Stomach (tissue), 9 donors: ENCODE measurements around the gene ZNF396. TPM values are rescaled to one million over a fixed set of nuclear protein-coding genes. Genes with fewer than 3 reads are reported as not detected.

Experiments
- DNase-seq, 2 donors: peaks; one replicate each; pipeline versions ENCODE4 v3.0.0 to v3.0.0-alpha.2; 2013 to 2019
- H3K27ac ChIP-seq, 5 donors: fragments of 200-600 bp in 4 of 5; sonication (generic) in 4 of 5; one replicate each; pipeline ENCODE4 v1.5.1; 2013 to 2019; ENCODE audit warnings: mild to moderate bottlenecking in 1 of 5, moderate library complexity in 1 of 5
- H3K27me3 ChIP-seq, 3 donors: fragments of 200-600 bp; sonication (generic); one replicate each; pipeline ENCODE4 v1.5.1; 2017 to 2019; ENCODE audit warnings: mixed run types in 1 of 3
- H3K36me3 ChIP-seq, 4 donors: fragments of 200-600 bp; sonication (generic); 1 replicate in 3 of 4; 2 replicates in 1 of 4; pipeline ENCODE4 v1.5.1; 2016 to 2019
- H3K4me1 ChIP-seq, 4 donors: fragments of 200-600 bp; sonication (generic); one replicate each; pipeline ENCODE4 v1.5.1; 2016 to 2019
- H3K4me3 ChIP-seq, 4 donors: fragments of 200-600 bp; sonication (generic) in 3 of 4; one replicate each; pipeline ENCODE4 v1.5.1; 2016 to 2019; ENCODE audit warnings: mild to moderate bottlenecking in 1 of 4
- H3K9me3 ChIP-seq, 4 donors: fragments of 200-600 bp; sonication (generic); one replicate each; pipeline ENCODE4 v1.5.1; 2016 to 2019
- CTCF ChIP-seq, 7 experiments: fragments of 450-650 bp in 4 of 7; fragments of 200-600 bp in 3 of 7; sonication (generic) in 3 of 7; IDR thresholded peaks; one replicate each; pipeline ENCODE4 v1.5.1; 2016 to 2019; ENCODE audit warnings: antibody characterized with exemption in 7 of 7, control low read depth in 2 of 7, mild to moderate bottlenecking in 1 of 7
- EP300 ChIP-seq: sonication (generic); formaldehyde crosslinking; IDR thresholded peaks from one replicate; pipeline ENCODE4 v1.6.1; 2017; ENCODE audit warnings: antibody characterized with exemption
- POLR2A ChIP-seq, 4 donors: fragments of 450-650 bp; IDR thresholded peaks; one replicate each; pipeline ENCODE4 v1.6.1; 2016; ENCODE audit warnings: antibody characterized with exemption in 4 of 4, control low read depth in 2 of 4, mild to moderate bottlenecking in 1 of 4, moderate library complexity in 1 of 4
- POLR2AphosphoS5 ChIP-seq, 3 donors: sonication (generic); formaldehyde crosslinking; IDR thresholded peaks; one replicate each; pipeline ENCODE4 v1.6.1; 2016; ENCODE audit warnings: antibody characterized with exemption in 3 of 3
- WGBS, 5 donors: extraction: QIAGEN DNeasy Blood & Tissue Kit in 3 of 5; methylation state at CpG; one replicate each; pipeline versions ENCODE4 v1.1.5 to v1.1.7; 2013 to 2018; 5-methylcytosine and 5-hydroxymethylcytosine counted together
- intact Hi-C: fragments of 100-400 bp; cut with DNase I; formaldehyde crosslinking; loops from one replicate; pipeline ENCODE4 v1.15.1; 2023; ENCODE audit warnings: low total_unique reads
- polyA plus RNA-seq, 3 donors: library from polyadenylated mRNA; stranded (reverse); fragments of 200-250 nt; gene quantifications; one replicate each; pipeline ENCODE4 v1.2.3, GENCODE V29; 2013
- total RNA-seq, 5 donors: library from RNA; depleted of rRNA; stranded (reverse); fragments of >200 nt; gene quantifications; one replicate each; pipeline versions ENCODE4 v1.1.0 to v1.2.3, GENCODE V29; 2014 to 2016
- donor health status: healthy with polysubstance abuse.
- donor health status: Bipolar disorder and iron deficiency.
- donor health status: healthy.

Gene ZNF396
- total and polyA plus RNA-seq, 8 donors: 1.3 to 7.6 (median 4.3) TPM; not detected in 1

GRCh38 chr18:35369126-35369525 lies 8.0 kb downstream of the ZNF396 start:
- Histone ChIP-seq H3K27me3 (no peaks in the 10 kb centered on the region), H3K36me3 (peaks cover 8 to 30% (median 19%) of the 10 kb centered on the region in 4 donors), H3K4me1 (no peaks in the 10 kb centered on the region), H3K9me3 (no peaks in the 10 kb centered on the region), H3K27ac (no peak overlapping the region), H3K4me3 (no peak overlapping the region)
- TF ChIP-seq POLR2AphosphoS5 (IDR thresholded peaks at IDR 0.05): no peak
- no peak for TF ChIP-seq POLR2A (IDR thresholded peaks at IDR 0.05)
- 92 to 96% (median 93%) methylated on average over 6 of the region's 6 CpGs for WGBS, 5 donors
- intact Hi-C loops: loop anchor here (10.0 kb wide), 1 partner anchor 144 kb away; no protein-coding TSS in a partner anchor
- no peak for DNase-seq

GRCh38 chr18:35368595-35368994 lies 8.5 kb downstream of the ZNF396 start:
- H3K27ac ChIP-seq: no peak overlapping the region
- no peaks in the 10 kb centered on the region for H3K4me1 ChIP-seq
- intact Hi-C loops: loop anchor here (10.0 kb wide), 1 partner anchor 144 kb away; no protein-coding TSS in a partner anchor
- H3K27me3 ChIP-seq: no peaks in the 10 kb centered on the region
- H3K4me3 ChIP-seq: no peak overlapping the region
- peaks cover 8 to 26% (median 19%) of the 10 kb centered on the region in 4 donors for H3K36me3 ChIP-seq
- TF ChIP-seq EP300 (no peak), POLR2A (IDR thresholded peaks at IDR 0.05) (no peak), POLR2AphosphoS5 (IDR thresholded peaks at IDR 0.05) (no peak), CTCF (IDR thresholded peaks at IDR 0.05) (no peak)
- WGBS, 5 donors: 93 to 97% (median 95%) methylated on average over 6 of the region's 6 CpGs
- no peaks in the 10 kb centered on the region for H3K9me3 ChIP-seq
- no peak for DNase-seq

- Histone ChIP-seq H3K27ac (no peak overlapping the region), H3K4me1 (no peaks in the 10 kb centered on the region), H3K4me3 (no peak overlapping the region), H3K36me3 (no peaks in the 10 kb centered on the region), H3K27me3 (no peaks in the 10 kb centered on the region), H3K9me3 (no peaks in the 10 kb centered on the region)
- TF ChIP-seq CTCF (IDR thresholded peaks at IDR 0.05): no peak
- TF ChIP-seq EP300: no peak
- no peak for TF ChIP-seq POLR2A (IDR thresholded peaks at IDR 0.05)
- TF ChIP-seq POLR2AphosphoS5 (IDR thresholded peaks at IDR 0.05): no peak
- no peak for DNase-seq
- intact Hi-C loops: loop anchor here (10.0 kb wide), 1 partner anchor 138 kb away; no protein-coding TSS in a partner anchor
Measured at GRCh38 chr18:35362531-35362930, 14.6 kb downstream of the ZNF396 start.

- no peaks in the 10 kb centered on the region for H3K4me1 ChIP-seq
- intact Hi-C loops: loop anchor here (10.0 kb wide), 1 partner anchor 137 kb away; no protein-coding TSS in a partner anchor
- no peaks in the 10 kb centered on the region for H3K36me3 ChIP-seq
- no peaks in the 10 kb centered on the region for H3K27me3 ChIP-seq
- H3K9me3 ChIP-seq: no peaks in the 10 kb centered on the region
- 73 to 85% (median 77%) methylated on average over 2 of the region's 2 CpGs for WGBS, 5 donors
- no peak overlapping the region for H3K4me3 ChIP-seq
- no peak for TF ChIP-seq CTCF (IDR thresholded peaks at IDR 0.05)
- TF ChIP-seq EP300: no peak
- no peak for TF ChIP-seq POLR2AphosphoS5 (IDR thresholded peaks at IDR 0.05)
- no peak for DNase-seq
- no peak overlapping the region for H3K27ac ChIP-seq
Measured at GRCh38 chr18:35361570-35362321, 15.4 kb downstream of the ZNF396 start.

- no peak for TF ChIP-seq EP300
- TF ChIP-seq POLR2AphosphoS5 (IDR thresholded peaks at IDR 0.05): peak in 1 of 3 donors; percentile 68
- TF ChIP-seq CTCF (IDR thresholded peaks at IDR 0.05): peak in 5 of 7 experiments; percentile 57 to 80 (median 65)
- no peak for TF ChIP-seq POLR2A (IDR thresholded peaks at IDR 0.05)
- Histone ChIP-seq H3K27me3 (no peaks in the 10 kb centered on the region), H3K27ac (peak overlapping the region in 2 of 5 donors; percentile 1 to 34), H3K36me3 (no peaks in the 10 kb centered on the region), H3K4me3 (peak overlapping the region in 1 of 4 donors; percentile 17), H3K4me1 (peaks cover 0 to 5% (median 0%) of the 10 kb centered on the region in 4 donors), H3K9me3 (peaks cover 4 to 11% (median 9%) of the 10 kb centered on the region in 4 donors)
- DNase-seq: peak; percentile 73 to 92
- intact Hi-C loops: no loop called here
- WGBS, 5 donors: 13 to 25% (median 15%) methylated on average over 4 of the region's 4 CpGs
Measured at GRCh38 chr18:35355140-35355618, 22.0 kb downstream of the ZNF396 start.
